Fibroblast of the aortic adventitia (primary cell): ENCODE data around the gene SERPINA1. TPM values are rescaled to one million over a fixed set of nuclear protein-coding genes. Genes with fewer than 3 reads are reported as not detected.

Experiments
- DNase-seq: peaks from one replicate; pipeline ENCODE4 v3.0.0-alpha.2; 2010; ENCODE audit warnings: low read depth
- H3K4me3 ChIP-seq: 2 replicates; pipeline ENCODE4 v1.5.1; 2011; ENCODE audit warnings: low read depth, mild to moderate bottlenecking, control low read depth, low read length, moderate library complexity
- total RNA-seq: library from RNA; depleted of rRNA; stranded (reverse); fragments of >200 nt; gene quantifications from 2 replicates; pipeline ENCODE4 v1.2.3, GENCODE V29; 2012; ENCODE audit warnings: low replicate concordance
- TF ChIP-seq, protein P1 (sequence below): IDR thresholded peaks from 2 replicates; pipeline ENCODE4 v1.5.1; 2011; ENCODE audit warnings: mild to moderate bottlenecking, low read length, control low read depth, inconsistent platforms; ENCODE audit not compliant: insufficient read depth

Gene SERPINA1
- total RNA-seq, 1 donor: not detected

DNA sequence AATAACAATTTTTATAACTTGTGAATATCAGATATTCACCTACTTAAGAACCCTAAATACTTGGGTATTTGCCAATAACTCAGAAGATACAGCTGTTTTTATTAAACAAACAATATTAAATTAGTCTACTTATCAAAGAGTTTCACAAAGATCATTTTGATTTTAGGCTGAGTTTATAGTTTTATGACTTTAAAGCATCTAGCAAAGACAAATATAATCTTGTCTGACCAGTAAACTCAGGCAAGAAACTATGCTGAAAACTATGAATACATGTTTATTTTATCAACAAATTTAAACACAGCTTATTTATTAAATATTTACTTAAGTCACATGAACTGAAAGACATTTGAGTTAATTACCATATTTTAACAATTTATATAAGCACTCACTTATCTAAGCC, 18.5 kb upstream of the SERPINA1 start:
- TF ChIP-seq, protein P1, sequence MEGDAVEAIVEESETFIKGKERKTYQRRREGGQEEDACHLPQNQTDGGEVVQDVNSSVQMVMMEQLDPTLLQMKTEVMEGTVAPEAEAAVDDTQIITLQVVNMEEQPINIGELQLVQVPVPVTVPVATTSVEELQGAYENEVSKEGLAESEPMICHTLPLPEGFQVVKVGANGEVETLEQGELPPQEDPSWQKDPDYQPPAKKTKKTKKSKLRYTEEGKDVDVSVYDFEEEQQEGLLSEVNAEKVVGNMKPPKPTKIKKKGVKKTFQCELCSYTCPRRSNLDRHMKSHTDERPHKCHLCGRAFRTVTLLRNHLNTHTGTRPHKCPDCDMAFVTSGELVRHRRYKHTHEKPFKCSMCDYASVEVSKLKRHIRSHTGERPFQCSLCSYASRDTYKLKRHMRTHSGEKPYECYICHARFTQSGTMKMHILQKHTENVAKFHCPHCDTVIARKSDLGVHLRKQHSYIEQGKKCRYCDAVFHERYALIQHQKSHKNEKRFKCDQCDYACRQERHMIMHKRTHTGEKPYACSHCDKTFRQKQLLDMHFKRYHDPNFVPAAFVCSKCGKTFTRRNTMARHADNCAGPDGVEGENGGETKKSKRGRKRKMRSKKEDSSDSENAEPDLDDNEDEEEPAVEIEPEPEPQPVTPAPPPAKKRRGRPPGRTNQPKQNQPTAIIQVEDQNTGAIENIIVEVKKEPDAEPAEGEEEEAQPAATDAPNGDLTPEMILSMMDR: no peak
- H3K4me3 ChIP-seq: no peak overlapping the region
- DNase-seq: no peak

DNA sequence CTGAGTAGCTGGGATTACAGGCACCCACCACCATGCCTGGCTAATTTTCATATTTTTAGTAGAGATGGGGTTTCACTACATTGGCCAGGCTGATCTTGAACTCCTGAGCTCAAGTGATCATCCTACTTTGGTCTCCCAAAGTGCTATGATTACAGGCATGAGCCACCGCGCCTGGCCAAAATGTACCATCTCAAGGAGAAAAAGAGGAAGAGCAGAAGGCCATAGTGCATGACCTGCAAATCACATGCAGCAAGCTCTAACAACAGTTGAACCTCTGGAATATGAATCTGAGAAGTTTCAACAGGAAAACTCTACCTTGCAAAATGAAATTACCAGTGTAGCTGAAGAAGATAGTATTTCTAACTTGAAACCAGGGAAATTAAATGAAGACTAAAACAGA, 17.1 kb upstream of the SERPINA1 start:
- no peak for DNase-seq
- no peak overlapping the region for H3K4me3 ChIP-seq
- TF ChIP-seq, protein P1: no peak

DNA sequence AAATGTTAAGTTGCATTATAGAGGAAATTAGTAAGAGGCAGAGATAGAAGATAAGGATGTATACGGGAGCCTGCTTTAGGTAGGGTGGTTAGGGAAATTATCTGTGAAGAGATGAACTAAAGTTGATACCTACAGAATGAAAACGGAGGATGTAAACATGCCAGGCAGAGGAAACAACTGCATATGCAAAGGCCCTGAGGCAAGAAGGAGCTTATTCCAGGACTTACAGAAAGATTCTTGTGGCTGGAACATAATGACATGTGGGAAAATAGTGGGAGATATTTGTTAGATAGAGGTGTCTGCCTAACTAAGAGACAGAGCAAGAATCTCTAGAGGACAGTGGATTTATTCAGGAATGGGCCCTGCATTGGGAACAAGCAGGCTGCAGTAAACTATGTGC, 16.2 kb upstream of the SERPINA1 start:
- DNase-seq: no peak
- no peak overlapping the region for H3K4me3 ChIP-seq
- TF ChIP-seq, protein P1: no peak

DNA sequence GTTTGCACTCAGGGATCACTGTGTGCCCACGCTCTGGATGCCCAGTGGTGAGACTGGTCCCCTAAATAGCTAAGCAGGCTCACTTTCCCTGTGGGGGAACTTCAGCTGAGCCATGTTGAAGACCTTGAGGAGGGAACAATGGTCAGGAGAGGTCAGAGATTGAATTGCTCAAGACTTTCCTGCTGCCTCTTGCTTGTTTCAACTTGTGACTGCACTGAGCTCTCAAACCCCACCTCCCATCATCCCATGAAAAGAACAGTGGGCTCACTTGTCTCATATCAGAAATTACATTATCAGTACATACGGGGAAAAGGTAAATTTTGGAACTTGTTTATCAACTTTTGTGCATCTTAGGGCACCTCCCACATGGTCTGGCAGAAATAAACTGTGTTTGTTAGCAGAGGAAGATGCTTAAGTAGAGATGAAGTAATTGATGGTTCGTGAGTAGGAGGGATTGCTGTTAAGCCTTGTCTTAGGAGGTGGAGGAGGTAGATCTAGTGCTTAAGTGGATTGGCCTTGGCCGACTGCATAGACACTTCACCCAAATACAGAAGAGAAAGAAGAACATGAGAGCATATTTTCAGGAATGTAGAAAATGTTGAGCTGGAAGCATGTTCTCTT, 15.0 kb upstream of the SERPINA1 start:
- DNase-seq: no peak
- TF ChIP-seq, protein P1: no peak

DNA sequence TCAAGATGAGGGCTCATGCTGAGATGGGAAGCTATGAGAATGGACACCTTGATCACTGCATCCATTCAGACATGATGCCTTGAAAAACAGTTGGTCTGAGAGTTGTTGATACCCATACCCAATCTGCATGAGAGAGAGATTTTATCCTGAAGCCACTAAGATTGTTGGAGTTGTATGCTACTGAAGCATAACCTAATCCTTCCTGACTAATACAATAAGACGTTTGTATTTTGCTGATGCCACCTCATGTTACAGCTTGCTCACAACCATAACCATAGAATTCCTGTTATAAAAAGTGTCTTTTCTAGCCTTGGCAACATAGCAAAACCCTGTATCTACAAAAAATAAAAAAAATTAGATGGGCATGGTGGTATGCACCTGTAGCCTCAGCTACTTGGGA, 12.7 kb upstream of the SERPINA1 start:
- DNase-seq: peak; percentile 23
- TF ChIP-seq, protein P1: no peak
- no peak overlapping the region for H3K4me3 ChIP-seq

More for the DNA sequence above, 15.0 kb upstream of the SERPINA1 start:
- no peak overlapping the region for H3K4me3 ChIP-seq

DNA sequence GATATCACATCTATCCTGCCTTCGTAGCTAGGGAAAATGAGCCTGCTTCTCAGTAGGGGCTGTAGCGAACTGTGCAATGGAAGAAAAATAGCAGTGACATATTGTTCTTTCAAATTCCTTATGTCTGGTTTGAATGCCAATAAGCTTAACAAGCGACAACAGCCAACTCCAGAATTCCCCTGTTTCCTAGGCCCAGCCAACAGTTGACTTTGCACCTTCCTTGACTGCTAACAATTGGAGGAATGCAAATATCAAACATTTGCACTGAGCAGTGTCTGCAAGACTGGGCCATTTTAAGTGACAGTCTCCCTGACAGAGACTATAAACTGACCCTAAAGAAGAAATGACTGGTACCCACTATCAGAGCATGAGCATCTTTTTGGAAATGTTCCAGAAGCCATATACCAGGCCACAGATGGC, 12.0 kb upstream of the SERPINA1 start:
- no peak overlapping the region for H3K4me3 ChIP-seq
- DNase-seq: no peak
- TF ChIP-seq, protein P1: no peak

DNA sequence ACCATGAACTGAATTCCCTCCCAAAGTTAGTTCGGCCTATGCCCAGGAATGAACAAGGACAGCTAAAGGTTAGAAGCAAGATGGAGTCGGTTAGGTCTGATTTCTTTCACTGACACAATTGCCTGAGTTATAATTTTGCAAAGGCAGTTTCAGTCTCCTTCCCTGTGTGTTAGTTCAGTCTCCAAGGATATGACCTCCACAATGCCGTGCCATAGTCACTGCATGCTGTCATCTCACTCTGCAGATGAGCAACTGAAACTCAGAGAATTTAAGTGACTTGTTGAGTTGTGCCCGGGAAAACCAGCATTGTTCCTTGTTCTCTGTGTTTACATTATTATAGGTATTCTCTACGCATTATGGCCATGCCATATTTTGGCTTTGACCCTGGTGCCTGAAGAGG, 10.1 kb upstream of the SERPINA1 start:
- TF ChIP-seq, protein P1: no peak
- DNase-seq: no peak
- no peak overlapping the region for H3K4me3 ChIP-seq
